HepG2 (cell line): ENCODE results near the gene TMBIM1. TPM values are rescaled to one million over a fixed set of nuclear protein-coding genes. Genes with fewer than 3 reads are reported as not detected.

Source experiments
- ESRRA ChIP-seq: sonication (generic); formaldehyde crosslinking; IDR thresholded peaks from 2 replicates; pipeline ENCODE4 v1.5.1; 2020; ENCODE audit warnings: mild to moderate bottlenecking, low read depth, missing genetic modification reagents
- HNF1B ChIP-seq: sonication (generic); formaldehyde crosslinking; IDR thresholded peaks from 2 replicates; pipeline ENCODE4 v1.5.1; 2020; ENCODE audit warnings: mild to moderate bottlenecking, moderate library complexity, missing genetic modification reagents
- HNF4A ChIP-seq: sonication (generic); formaldehyde crosslinking; IDR thresholded peaks from 2 replicates; pipeline ENCODE4 v1.4.0; 2020; ENCODE audit warnings: missing genetic modification reagents
- HNRNPL ChIP-seq: fragments of 200-400 bp; formaldehyde crosslinking; IDR thresholded peaks from 2 replicates; pipeline ENCODE4 v1.6.1; 2017; ENCODE audit warnings: mild to moderate bottlenecking, low read depth, low read length
- KAT8 ChIP-seq: IDR thresholded peaks from 2 replicates; pipeline ENCODE4 v1.6.1; 2016; ENCODE audit warnings: missing genetic modification reagents, missing compliant biosample characterization
- KDM2A ChIP-seq: sonication (generic); formaldehyde crosslinking; IDR thresholded peaks from 2 replicates; pipeline ENCODE4 v1.4.0; 2020; ENCODE audit warnings: low read depth, missing genetic modification reagents, borderline replicate concordance
- KLF16 ChIP-seq, 2 experiments: sonication (generic) in 1 of 2; formaldehyde crosslinking in 1 of 2; IDR thresholded peaks; 2 replicates each; pipeline versions ENCODE4 v1.6.1 to v1.8.0; 2016 to 2023; ENCODE audit warnings: missing genetic modification reagents in 2 of 2, missing compliant biosample characterization in 1 of 2
- MAFK ChIP-seq, 2 experiments: IDR thresholded peaks in 1 of 2; conservative IDR thresholded peaks in 1 of 2; 2 replicates each; pipeline ENCODE4 v1.6.1; 2011; ENCODE audit warnings: improper control_type of control experiment in 2 of 2, low read length in 2 of 2
- MXI1 ChIP-seq: IDR thresholded peaks from 3 replicates; pipeline ENCODE4 v1.6.1; 2012; ENCODE audit warnings: low read depth, low read length, inconsistent platforms, borderline replicate concordance
- NR2F6 ChIP-seq, 2 experiments: IDR thresholded peaks; 2 replicates each; pipeline ENCODE4 v1.6.1; 2016; ENCODE audit warnings: antibody characterized with exemption in 1 of 2, mild to moderate bottlenecking in 1 of 2
- PRDM10 ChIP-seq: sonication (generic); formaldehyde crosslinking; IDR thresholded peaks from 2 replicates; pipeline ENCODE4 v1.4.0; 2020; ENCODE audit warnings: low read depth, missing genetic modification reagents
- RAD21 ChIP-seq: fragments of 450-650 bp; formaldehyde crosslinking; IDR thresholded peaks from 2 replicates; pipeline ENCODE4 v1.5.0; 2020; ENCODE audit warnings: mild to moderate bottlenecking
- RBM39 ChIP-seq: fragments of 200-400 bp; formaldehyde crosslinking; IDR thresholded peaks from one replicate; pipeline ENCODE4 v1.6.1; 2018; ENCODE audit warnings: antibody characterized with exemption, mild to moderate bottlenecking, low read depth, low read length; ENCODE audit not compliant: poor library complexity, severe bottlenecking
- RXRA ChIP-seq: sonication (generic); formaldehyde crosslinking; IDR thresholded peaks from 2 replicates; pipeline ENCODE4 v1.5.1; 2020; ENCODE audit warnings: missing genetic modification reagents
- SIN3B ChIP-seq: fragments of 150-350 bp; IDR thresholded peaks from 2 replicates; pipeline ENCODE4 v1.6.1; 2014; ENCODE audit warnings: low read length
- ZFP90 ChIP-seq: sonication (generic); formaldehyde crosslinking; IDR thresholded peaks from 2 replicates; pipeline ENCODE4 v1.8.0; 2022; ENCODE audit warnings: missing genetic modification reagents, mild to moderate bottlenecking, inconsistent platforms, borderline replicate concordance
- ZNF501 ChIP-seq: sonication (generic); formaldehyde crosslinking; IDR thresholded peaks from 2 replicates; pipeline ENCODE4 v1.5.1; 2020; ENCODE audit warnings: mild to moderate bottlenecking, moderate library complexity, missing genetic modification reagents
- ZNF530 ChIP-seq: sonication (generic); formaldehyde crosslinking; IDR thresholded peaks from 2 replicates; pipeline ENCODE4 v1.5.0; 2020; ENCODE audit warnings: low read depth, mild to moderate bottlenecking, missing genetic modification reagents
- ZNF746 ChIP-seq: sonication (generic); formaldehyde crosslinking; IDR thresholded peaks from 2 replicates; pipeline ENCODE4 v1.8.0; 2022; ENCODE audit warnings: mild to moderate bottlenecking, missing genetic modification reagents
- polyA plus RNA-seq, 8 experiments: library from polyadenylated mRNA; depleted of rRNA in 3 of 8; stranded (reverse) in 7 of 8; unstranded in 1 of 8; fragments of >200 nt; fragmentation: Illumina TruSeq in 4 of 8; extraction: Trizol in 4 of 8; gene quantifications; 2 replicates each; pipeline versions ENCODE4 v1.2.1 to v1.2.3, GENCODE V29; 2011 to 2016; ENCODE audit warnings: low read depth in 4 of 8, missing spikeins in 1 of 8, mixed read lengths in 1 of 8; ENCODE audit not compliant: insufficient read depth in 1 of 8
- total RNA-seq, 5 experiments: library from RNA; depleted of rRNA; stranded (reverse); fragments of >200 nt; fragmentation: Illumina TruSeq; extraction: Trizol; gene quantifications; 2 replicates each; pipeline ENCODE4 v1.2.3, GENCODE V29; 2016; ENCODE audit warnings: low read depth in 1 of 5
- TF ChIP-seq, protein P1 (sequence below): sonication (generic); formaldehyde crosslinking; IDR thresholded peaks from 2 replicates; pipeline ENCODE4 v1.8.0; 2022; ENCODE audit warnings: mild to moderate bottlenecking, missing genetic modification reagents, moderate library complexity
- TF ChIP-seq, protein P2 (sequence below): sonication (generic); formaldehyde crosslinking; IDR thresholded peaks from 2 replicates; pipeline ENCODE4 v1.4.0; 2020; ENCODE audit warnings: missing genetic modification reagents

TMBIM1 gene
- total and polyA plus RNA-seq, 2 of the 13 experiments (the other 11 are each of a cell fraction or from before 2014, with no cell fraction given): 127 to 139 TPM

DNA sequence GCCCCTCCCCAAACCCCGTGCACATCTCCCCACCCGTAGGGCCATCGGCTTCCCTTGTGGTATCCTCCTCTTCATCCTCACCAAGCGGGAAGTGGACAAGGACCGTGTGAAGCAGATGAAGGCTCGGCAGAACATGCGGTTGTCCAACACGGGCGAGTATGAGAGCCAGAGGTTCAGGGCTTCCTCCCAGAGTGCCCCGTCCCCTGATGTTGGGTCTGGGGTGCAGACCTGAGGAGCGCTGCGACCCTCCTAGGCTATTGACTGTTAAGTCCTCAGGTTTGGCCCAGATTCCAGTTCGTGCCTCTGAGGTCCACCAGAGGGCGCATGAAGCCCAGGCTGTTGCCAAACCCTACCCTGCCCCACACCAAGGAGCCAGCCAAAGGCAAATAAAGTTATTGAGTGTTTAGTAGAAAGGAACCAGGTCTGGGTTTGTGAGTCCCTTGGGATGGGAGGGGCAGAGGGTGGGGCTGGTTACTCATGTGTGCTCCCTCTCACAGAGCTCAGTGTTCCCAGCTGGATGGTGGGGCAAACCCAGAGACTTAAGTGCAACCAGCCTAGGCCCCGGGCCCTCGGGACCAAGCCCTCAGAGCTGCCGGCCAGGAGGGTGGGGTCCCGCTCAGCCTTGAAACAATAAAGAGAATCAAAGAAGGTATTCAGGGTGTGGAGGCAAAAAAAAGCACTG is 19.6 kb downstream of the TMBIM1 start (continued):
- peak; percentile 82; the same call in 1 of the 2 replicates for TF ChIP-seq KDM2A (CRISPR knock-in tag)
- no peak for TF ChIP-seq MAFK (conservative IDR thresholded peaks at IDR 0.05 in 1 of 2, IDR thresholded peaks at IDR 0.05 in 1 of 2; ENCODE audit: low read length in 2 of 2)
- peak; percentile 21; the same call in 1 of the 2 replicates for TF ChIP-seq HNF4A (CRISPR knock-in tag)
- TF ChIP-seq RAD21: peak; percentile 95
- 0 out of 2 replicates have a peak, but pooled peaks have one; percentile 19 for TF ChIP-seq HNRNPL
- peak; percentile 79; the same call in 1 of the 2 replicates for TF ChIP-seq HNF1B (CRISPR knock-in tag)
- peak; percentile 88; the same call in 1 of the 2 replicates for TF ChIP-seq ZFP90 (CRISPR knock-in tag)
- peak; percentile 54; the same call in 1 of the 2 replicates for TF ChIP-seq ZNF746 (CRISPR knock-in tag)
- peak; percentile 52; the same call in 1 of the 2 replicates for TF ChIP-seq RXRA (CRISPR knock-in tag)
- TF ChIP-seq RBM39: peak; percentile 27
- TF ChIP-seq KAT8: peak; percentile 54; the same call in 1 of the 2 replicates
- no peak for TF ChIP-seq ESRRA (CRISPR knock-in tag)
- TF ChIP-seq PRDM10 (CRISPR knock-in tag): 0 out of 2 replicates have a peak, but pooled peaks have one; percentile 44
- peak; percentile 73 for TF ChIP-seq ZNF501 (CRISPR knock-in tag)
- TF ChIP-seq, protein P1, sequence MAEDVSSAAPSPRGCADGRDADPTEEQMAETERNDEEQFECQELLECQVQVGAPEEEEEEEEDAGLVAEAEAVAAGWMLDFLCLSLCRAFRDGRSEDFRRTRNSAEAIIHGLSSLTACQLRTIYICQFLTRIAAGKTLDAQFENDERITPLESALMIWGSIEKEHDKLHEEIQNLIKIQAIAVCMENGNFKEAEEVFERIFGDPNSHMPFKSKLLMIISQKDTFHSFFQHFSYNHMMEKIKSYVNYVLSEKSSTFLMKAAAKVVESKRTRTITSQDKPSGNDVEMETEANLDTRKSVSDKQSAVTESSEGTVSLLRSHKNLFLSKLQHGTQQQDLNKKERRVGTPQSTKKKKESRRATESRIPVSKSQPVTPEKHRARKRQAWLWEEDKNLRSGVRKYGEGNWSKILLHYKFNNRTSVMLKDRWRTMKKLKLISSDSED (CRISPR knock-in tag): no peak
- peak; percentile 23; the same call in 1 of the 3 replicates for TF ChIP-seq MXI1
- TF ChIP-seq ZNF530: no peak
- TF ChIP-seq NR2F6 (IDR thresholded peaks at IDR 0.05): no peak
- peak; percentile 43; the same call in 1 of the 2 replicates for TF ChIP-seq NR2F6 (CRISPR knock-in tag; IDR thresholded peaks at IDR 0.05)
- peak in 1 of 2 experiments; percentile 72; a peak in 1 of 4 replicates for TF ChIP-seq KLF16 (CRISPR knock-in tag; IDR thresholded peaks at IDR 0.05)
- TF ChIP-seq, protein P2, sequence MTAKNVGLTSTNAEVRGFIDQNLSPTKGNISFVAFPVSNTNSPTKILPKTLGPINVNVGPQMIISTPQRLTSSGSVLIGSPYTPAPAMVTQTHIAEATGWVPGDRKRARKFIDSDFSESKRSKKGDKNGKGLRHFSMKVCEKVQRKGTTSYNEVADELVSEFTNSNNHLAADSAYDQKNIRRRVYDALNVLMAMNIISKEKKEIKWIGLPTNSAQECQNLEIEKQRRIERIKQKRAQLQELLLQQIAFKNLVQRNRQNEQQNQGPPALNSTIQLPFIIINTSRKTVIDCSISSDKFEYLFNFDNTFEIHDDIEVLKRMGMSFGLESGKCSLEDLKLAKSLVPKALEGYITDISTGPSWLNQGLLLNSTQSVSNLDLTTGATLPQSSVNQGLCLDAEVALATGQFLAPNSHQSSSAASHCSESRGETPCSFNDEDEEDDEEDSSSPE (CRISPR knock-in tag): 0 out of 2 replicates have a peak, but pooled peaks have one; percentile 16
- TF ChIP-seq SIN3B: 0 out of 2 replicates have a peak, but pooled peaks have one; percentile 31
